HG03108 (cell line): ENCODE results near the gene E2F3.
"Not testable (repeated sequence)": the region's sequence is repeated elsewhere in the genome, so short reads cannot be mapped to it uniquely, and the experiment has no call there.

ENCODE experiments used
- ATAC-seq: cut with Tn5 transposase; IDR thresholded peaks from one replicate; pipeline ENCODE4 v1.9.1; 2021; ENCODE audit warnings: moderate library complexity; ENCODE audit not compliant: unreplicated experiment

The E2F3 gene

DNA sequence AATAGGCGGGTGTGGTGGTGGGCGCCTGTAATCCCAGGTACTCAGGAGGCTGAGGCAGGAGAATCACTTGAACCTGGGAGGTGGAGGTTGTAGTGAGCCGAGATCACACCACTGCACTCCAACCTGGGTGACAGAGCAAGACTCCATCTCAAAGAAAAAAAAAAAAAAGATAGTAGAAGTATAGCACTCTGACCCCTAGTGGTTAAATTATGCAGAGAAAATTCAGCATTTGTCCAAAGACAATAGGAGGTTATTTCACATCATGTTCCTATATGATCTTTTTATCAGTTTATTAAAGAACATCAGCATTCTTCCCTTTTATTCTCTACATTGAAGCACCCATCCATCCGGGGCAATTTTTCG is 127.4 kb downstream of the E2F3 start:
- not testable (repeated sequence) for ATAC-seq

DNA sequence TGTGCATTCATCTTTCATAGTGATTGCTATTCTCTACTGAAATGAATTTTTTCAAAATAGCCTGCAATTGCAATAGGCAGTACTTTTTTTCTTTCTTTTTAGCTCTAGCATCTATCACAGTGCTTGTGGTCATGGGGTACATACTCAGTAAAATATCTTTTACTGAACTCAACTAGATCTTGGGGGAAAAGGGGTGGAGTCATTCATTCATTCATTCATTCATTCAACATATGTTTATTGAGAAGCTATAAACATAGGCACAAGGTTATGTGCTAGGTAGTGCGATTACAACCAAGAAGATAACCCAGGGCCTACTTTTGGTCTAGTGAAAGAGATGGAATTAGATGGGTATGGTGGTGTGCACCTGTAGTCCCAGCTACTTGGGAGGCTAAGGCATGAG is 131.2 kb downstream of the E2F3 start:
- no peak for ATAC-seq

DNA sequence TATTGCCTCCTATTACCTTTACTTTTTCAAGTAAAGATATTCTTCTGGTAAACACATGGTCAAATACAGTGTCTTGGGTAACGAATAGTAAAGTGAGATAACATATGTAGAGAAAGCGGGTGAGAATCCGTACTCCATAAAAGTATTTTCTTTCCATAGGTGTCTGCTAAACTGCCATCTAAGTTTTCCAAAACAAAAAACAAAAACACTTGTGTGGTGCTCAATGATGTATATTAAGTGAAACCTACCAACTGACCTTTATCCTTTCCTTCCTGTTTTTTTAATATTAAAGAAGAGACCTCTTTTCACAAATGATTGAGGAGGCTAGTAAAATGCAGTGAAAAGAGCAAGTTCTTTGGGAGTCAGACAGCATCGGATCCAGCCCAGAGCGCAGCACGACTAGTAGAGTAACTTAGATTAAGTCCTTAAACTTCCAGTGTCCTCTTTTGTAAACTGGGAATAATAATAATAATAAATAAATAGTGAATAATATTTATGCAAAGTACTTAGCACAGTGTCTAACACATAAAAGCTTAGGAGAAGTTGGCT is 132.1 kb downstream of the E2F3 start:
- no peak for ATAC-seq

DNA sequence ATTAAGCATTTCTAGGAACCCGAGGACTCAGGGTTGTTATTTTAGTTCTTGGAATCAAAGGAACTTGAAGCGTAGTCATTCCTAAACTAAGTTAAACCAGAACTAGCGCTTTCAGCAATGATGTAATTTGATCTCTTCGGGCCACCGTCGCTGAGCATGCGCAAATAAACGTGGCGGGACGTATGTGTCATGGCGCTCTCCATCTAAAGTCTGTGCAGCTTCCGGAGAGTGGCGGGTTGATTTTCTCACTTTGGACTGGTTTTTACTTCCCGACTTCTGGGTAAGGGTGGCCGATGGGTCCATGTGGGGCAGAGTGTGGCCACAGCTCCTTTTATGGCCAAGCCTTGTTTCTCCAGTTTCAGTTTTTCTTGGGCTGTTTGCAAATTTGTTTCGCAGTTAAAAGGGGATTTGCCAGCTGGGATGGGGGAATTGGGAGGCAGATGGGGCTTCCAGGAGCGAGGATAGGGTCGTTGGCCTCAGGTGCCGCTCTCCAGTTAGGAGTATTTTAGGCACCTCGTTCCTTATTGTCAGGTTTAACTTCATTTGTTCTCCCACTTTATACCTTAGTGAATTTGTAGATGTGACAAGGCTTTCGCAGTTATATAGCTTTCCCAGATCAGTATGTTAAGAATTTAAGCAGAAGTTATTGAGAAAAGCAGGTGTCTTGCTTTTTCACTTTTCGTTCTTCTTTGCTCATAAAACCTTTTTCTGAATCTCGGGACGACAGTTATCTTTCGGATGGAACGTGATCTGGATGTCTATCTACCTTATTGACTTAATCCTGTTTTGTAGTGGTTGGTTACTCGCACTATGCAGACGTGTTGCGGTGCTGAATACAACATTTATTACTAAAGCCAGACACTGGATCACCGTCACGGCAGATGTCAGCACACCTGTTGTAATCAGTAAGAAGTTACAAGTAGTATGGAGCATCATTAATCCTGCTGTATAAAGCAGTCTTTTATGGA is 132.9 kb downstream of the E2F3 start, which contains the start of gene CDKAL1:
Gene CDKAL1 (plus strand): TSS at position 163 of the 968 bp plus-strand sequence. CDS start 11,894 bp downstream, outside the sequence.
- ATAC-seq: peak; percentile 79

DNA sequence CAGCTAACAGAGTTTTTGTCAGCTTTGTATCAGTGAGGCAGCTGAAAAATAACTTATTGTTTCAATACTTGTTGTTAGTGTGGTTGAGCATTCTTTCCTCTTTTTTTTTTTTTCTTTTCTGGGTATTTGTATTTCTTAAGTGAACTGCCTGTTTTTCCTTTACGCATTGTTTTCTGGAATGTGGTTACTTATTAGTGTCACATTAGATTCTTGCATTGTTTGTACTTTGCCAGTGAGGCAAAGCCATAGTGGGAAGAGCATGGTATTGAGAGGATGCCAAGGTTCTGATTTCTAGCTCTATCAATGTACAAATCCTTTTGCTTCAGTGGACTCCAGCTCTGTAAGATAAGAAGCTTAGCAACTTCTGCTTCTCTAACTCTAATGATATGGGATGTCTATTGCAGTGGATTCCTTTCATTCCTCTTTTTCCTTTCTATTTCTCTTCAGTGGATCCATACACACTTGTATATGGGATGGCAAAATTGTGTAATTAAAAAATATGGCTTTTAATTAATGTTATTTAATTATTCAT is 136.5 kb downstream of the E2F3 start:
- no peak for ATAC-seq

DNA sequence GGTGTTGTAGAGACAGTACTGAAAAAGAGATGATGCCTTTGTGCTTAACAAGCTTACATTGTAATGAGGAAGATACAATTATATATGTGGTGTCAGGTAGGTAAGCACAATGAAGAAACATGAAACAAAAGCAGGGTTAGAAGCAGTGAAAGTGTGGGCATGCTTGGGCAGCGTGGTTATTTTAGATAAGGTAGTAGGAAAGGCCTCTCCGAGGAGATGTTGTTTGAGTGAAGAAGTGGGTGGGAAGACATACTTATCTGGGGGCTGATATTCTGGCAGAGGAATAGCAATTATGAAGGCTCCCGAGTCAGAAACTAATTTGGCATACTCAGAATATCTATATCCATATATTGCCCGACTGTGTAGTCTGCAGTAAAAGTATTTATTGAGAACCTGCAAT is 137.2 kb downstream of the E2F3 start:
- ATAC-seq: no peak

DNA sequence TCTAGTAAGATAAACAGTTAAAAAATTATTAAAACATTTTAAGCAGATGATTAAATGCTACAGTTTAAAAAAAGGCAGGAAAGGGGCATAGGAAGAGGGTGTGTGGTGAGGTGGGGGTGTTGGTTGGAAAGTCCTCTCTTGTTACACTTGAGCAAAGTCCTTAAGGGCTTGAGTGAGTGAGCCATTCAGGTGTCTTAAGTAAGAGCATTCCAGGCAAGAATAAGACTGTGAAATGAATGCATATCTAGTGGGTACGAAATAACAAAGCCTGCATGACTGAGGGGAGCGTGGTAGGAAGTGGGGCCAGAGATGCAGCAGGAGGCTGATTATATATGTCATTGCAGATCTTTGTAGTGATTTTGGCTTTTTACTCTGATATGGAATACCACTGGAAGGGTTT is 137.7 kb downstream of the E2F3 start:
- no peak for ATAC-seq

DNA sequence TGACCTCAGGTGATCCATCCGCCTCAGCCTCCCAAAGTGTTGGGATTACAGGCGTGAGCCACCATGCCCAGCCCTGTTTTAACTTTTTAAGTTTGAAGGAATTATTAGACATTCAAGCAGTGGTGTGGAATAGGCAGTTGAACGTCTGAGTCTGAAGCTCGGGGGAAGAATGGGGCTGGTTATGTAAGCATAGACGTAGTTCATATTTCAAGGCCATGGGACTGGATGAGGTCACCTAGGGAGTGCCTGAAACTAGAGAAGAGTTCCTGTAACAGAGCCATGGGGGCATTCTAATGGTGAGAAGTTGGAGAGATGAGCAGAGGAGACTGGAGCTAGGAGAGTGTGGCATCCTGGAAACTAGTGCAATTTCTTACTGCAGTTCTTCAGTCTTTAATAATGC is 139.0 kb downstream of the E2F3 start:
- no peak for ATAC-seq

DNA sequence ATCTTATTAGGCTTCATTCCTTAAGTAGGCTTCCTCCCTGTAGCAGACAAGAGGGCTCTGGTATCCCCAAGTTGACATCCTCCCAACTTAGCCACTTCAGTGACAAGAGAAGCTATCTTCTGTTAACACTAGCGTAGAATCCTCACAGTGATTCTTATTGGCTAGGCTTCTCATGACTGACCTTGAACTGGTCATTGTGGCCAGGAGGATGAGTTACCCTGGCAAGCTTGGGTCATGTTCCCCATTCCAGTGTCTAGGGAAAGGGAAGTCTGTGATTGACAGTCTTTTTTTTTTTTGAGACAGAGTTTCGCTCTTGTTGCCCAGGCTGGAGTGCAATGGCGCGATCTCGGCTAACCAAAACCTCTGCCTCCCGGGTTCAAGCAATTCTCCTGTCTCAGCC is 139.7 kb downstream of the E2F3 start:
- no peak for ATAC-seq

DNA sequence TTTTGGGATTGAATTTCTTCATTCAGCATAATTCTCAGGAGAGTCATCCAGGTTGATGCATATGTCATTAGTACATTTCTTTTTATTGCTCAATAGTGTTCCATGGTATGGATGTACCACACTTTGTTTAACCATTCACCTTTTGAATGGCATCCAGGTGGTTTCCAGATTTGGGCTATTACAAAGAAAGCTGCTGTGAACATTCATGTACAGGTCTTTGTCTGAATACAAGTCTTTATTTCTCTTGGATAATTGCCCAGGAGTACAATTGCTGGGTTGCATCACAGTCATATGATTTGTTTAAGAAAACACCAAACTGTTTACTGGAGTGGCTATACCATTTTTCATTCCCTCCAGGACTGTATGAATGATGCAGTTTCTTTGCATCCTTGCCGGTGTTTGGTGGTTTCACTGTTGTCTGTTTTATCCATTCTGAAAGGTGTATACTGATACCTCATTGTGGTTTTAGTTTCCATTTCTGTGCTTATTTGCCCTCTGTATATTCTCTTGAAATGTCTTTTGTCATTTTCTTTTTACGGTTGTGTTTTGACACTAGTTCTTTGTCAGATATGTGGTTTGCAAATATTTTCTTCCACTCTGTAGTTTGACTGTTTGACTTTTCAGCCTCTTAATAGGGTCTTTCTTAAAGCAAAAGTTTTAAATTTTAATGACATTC is 141.4 kb downstream of the E2F3 start:
- peak; percentile 98 for ATAC-seq
